MM.1S (cell line): ENCODE measurements around the gene SREBF1.

Experiments
- DNase-seq: peaks from one replicate; pipeline ENCODE4 v3.0.0-alpha.2; 2015
- H2AFZ ChIP-seq: fragments of 300-600 bp; sonication (generic); 2 replicates; pipeline ENCODE4 v1.6.0; 2016; ENCODE audit warnings: antibody characterized with exemption, low read length
- H3F3A ChIP-seq: fragments of 300-600 bp; sonication (generic); 2 replicates; pipeline ENCODE4 v1.6.1; 2016; ENCODE audit warnings: mild to moderate bottlenecking, antibody characterized with exemption, low read length, moderate library complexity, mixed read lengths; ENCODE audit not compliant: insufficient read depth
- H3K27ac ChIP-seq: fragments of 300-600 bp; sonication (generic); 2 replicates; pipeline ENCODE4 v1.5.1; 2016; ENCODE audit warnings: mild to moderate bottlenecking, low read length
- H3K27me3 ChIP-seq: fragments of 300-600 bp; sonication (generic); replicated peaks from 2 replicates; pipeline ENCODE4 v1.6.0; 2016; ENCODE audit warnings: low read length; ENCODE audit not compliant: insufficient read depth
- H3K36me3 ChIP-seq: fragments of 300-600 bp; sonication (generic); replicated peaks from 2 replicates; pipeline ENCODE4 v1.6.1; 2016; ENCODE audit warnings: mild to moderate bottlenecking, low read length, mixed read lengths; ENCODE audit not compliant: insufficient read depth
- H3K4me1 ChIP-seq: fragments of 300-600 bp; sonication (generic); 2 replicates; pipeline ENCODE4 v1.6.1; 2016; ENCODE audit warnings: low read length, mixed read lengths
- H3K4me2 ChIP-seq: fragments of 300-600 bp; sonication (generic); 2 replicates; pipeline ENCODE4 v1.6.0; 2016; ENCODE audit warnings: low read depth, low read length
- H3K4me3 ChIP-seq: fragments of 300-600 bp; sonication (generic); 2 replicates; pipeline ENCODE4 v1.5.1; 2016; ENCODE audit warnings: low read length, mixed read lengths
- H3K79me2 ChIP-seq: fragments of 300-600 bp; sonication (generic); 2 replicates; pipeline ENCODE4 v1.6.1; 2016; ENCODE audit warnings: mixed run types, low read length, mixed read lengths
- H3K9ac ChIP-seq: fragments of 300-600 bp; sonication (generic); 2 replicates; pipeline ENCODE4 v1.6.1; 2016; ENCODE audit warnings: low read length, mixed read lengths
- H3K9me2 ChIP-seq: fragments of 300-600 bp; sonication (generic); replicated peaks from 2 replicates; pipeline ENCODE4 v1.6.1; 2016; ENCODE audit warnings: mild to moderate bottlenecking, low read length, mixed read lengths; ENCODE audit not compliant: insufficient read depth
- H3K9me3 ChIP-seq: fragments of 300-600 bp; sonication (generic); replicated peaks from 2 replicates; pipeline ENCODE4 v1.6.1; 2016; ENCODE audit warnings: mild to moderate bottlenecking, low read length, mixed read lengths; ENCODE audit not compliant: insufficient read depth
- H4K20me1 ChIP-seq: fragments of 300-600 bp; sonication (generic); 2 replicates; pipeline ENCODE4 v1.6.1; 2016; ENCODE audit warnings: mild to moderate bottlenecking, low read length, moderate library complexity, mixed read lengths; ENCODE audit not compliant: insufficient read depth
- EZH2 ChIP-seq: fragments of 300-600 bp; sonication (generic); optimal IDR thresholded peaks from 2 replicates; pipeline ENCODE3; 2017; ENCODE audit warnings: low read depth, mild to moderate bottlenecking, antibody characterized with exemption, low read length, mixed read lengths
- EZH2phosphoT487 ChIP-seq: fragments of 300-600 bp; sonication (generic); IDR thresholded peaks from 2 replicates; pipeline ENCODE4 v1.6.1; 2018; ENCODE audit warnings: antibody characterized with exemption, low read length
- TF ChIP-seq, protein P1 (sequence below): fragments of 300-600 bp; sonication (generic); IDR thresholded peaks from 2 replicates; pipeline ENCODE4 v1.5.1; 2016; ENCODE audit warnings: antibody characterized with exemption, low read length, mixed read lengths

The SREBF1 gene

DNA sequence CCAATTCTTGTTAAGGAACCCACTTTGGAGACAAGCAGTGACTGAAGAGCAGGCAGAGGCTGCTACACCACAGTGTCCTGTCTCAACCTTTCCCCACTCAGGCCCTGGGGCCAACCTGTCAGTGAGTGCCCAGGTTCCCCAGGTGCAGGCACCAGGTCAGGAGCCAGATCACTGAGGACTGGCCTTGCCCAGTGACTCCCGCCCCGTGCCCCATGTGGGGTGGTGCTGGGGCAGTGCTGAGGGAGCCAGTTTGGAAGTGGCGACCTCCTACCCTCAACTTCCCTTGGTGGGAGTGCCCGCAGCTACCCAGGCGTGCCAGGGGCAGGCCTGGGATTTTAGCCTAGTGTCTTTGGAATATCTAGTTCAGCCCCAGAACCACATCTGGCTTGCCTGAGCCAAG is 29.3 kb downstream of the SREBF1 start:
- TF ChIP-seq, protein P1, sequence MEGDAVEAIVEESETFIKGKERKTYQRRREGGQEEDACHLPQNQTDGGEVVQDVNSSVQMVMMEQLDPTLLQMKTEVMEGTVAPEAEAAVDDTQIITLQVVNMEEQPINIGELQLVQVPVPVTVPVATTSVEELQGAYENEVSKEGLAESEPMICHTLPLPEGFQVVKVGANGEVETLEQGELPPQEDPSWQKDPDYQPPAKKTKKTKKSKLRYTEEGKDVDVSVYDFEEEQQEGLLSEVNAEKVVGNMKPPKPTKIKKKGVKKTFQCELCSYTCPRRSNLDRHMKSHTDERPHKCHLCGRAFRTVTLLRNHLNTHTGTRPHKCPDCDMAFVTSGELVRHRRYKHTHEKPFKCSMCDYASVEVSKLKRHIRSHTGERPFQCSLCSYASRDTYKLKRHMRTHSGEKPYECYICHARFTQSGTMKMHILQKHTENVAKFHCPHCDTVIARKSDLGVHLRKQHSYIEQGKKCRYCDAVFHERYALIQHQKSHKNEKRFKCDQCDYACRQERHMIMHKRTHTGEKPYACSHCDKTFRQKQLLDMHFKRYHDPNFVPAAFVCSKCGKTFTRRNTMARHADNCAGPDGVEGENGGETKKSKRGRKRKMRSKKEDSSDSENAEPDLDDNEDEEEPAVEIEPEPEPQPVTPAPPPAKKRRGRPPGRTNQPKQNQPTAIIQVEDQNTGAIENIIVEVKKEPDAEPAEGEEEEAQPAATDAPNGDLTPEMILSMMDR: no peak
- no peak for TF ChIP-seq EZH2
- TF ChIP-seq EZH2phosphoT487: no peak
- no peak overlapping the region for H3K4me3 ChIP-seq
- peaks cover 19% of the 10 kb centered on the region for H3F3A ChIP-seq
- no peaks in the 10 kb centered on the region for H3K27me3 ChIP-seq
- no peak overlapping the region for H3K9ac ChIP-seq
- no peak overlapping the region for H2AFZ ChIP-seq
- no peaks in the 10 kb centered on the region for H3K36me3 ChIP-seq
- no peak for DNase-seq
- H3K9me3 ChIP-seq: no peaks in the 10 kb centered on the region
- H3K9me2 ChIP-seq: no peaks in the 10 kb centered on the region
- no peak overlapping the region for H3K4me2 ChIP-seq
- no peaks in the 10 kb centered on the region for H4K20me1 ChIP-seq
- H3K4me1 ChIP-seq: peaks cover 16% of the 10 kb centered on the region
- no peak overlapping the region for H3K27ac ChIP-seq
- no peaks in the 10 kb centered on the region for H3K79me2 ChIP-seq

DNA sequence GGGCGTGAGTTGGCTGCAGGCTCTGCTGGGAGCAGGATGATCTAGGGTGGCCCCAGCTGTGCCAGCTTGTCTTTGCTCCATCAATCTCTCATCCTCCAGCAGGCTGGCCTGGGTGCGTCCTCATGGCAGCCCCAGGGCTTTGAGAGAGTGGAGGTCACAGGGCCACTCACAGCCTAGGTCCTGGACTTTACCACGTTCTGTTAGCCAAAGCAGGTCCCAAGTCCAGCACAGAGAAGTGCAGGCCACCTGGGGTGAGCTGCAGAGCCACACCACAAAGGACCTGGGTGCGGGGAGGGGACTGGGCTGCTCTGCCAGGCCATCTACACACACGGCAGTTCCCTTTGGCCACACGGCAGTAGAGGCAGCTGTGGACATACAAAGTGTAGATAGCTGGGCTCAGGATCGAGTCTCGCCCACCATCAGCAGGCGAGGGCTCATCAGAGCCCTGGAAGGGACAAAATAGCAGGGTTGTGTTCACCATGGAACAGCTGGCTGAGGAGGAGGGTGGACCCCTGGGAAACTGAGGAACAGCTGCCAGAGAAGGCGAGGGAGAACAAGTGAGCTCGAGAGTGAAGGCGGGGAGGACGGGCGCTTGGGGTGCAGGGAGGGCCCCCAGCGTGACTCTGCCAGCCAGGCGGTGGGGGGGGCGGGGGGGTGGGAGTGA is 30.0 kb downstream of the SREBF1 start:
- H3K9ac ChIP-seq: no peak overlapping the region
- no peaks in the 10 kb centered on the region for H3K9me3 ChIP-seq
- no peaks in the 10 kb centered on the region for H3K79me2 ChIP-seq
- H3K4me2 ChIP-seq: no peak overlapping the region
- TF ChIP-seq, protein P1: no peak
- TF ChIP-seq EZH2 (no peak), EZH2phosphoT487 (no peak)
- H3K36me3 ChIP-seq: no peaks in the 10 kb centered on the region
- H3F3A ChIP-seq: peaks cover 13% of the 10 kb centered on the region
- H3K27ac ChIP-seq: no peak overlapping the region
- no peak for DNase-seq
- H3K27me3 ChIP-seq: no peaks in the 10 kb centered on the region
- H3K4me1 ChIP-seq: peaks cover 16% of the 10 kb centered on the region
- no peaks in the 10 kb centered on the region for H3K9me2 ChIP-seq
- no peaks in the 10 kb centered on the region for H4K20me1 ChIP-seq
- no peak overlapping the region for H2AFZ ChIP-seq
- no peak overlapping the region for H3K4me3 ChIP-seq

DNA sequence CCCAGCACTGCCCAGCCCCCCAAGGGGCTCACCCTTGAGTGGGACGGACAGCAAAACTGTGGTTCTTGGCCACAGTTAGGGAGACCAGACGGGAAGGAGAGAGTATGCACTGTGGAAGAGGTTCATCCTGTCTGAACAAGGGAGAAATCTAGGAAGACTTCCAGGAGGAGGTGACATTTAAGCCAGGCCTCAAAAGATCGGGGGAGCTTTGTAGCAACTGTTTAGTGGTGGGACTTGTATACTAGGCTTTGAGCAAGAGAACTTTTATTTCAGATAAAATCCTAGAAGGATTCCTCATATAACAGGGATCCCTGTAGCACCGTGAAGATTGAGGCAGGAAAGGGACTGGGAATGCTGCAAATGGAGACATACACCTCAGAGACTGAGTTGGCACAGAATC is 30.8 kb downstream of the SREBF1 start:
- H3K36me3 ChIP-seq: no peaks in the 10 kb centered on the region
- TF ChIP-seq EZH2: no peak
- TF ChIP-seq EZH2phosphoT487: no peak
- TF ChIP-seq, protein P1: no peak
- no peaks in the 10 kb centered on the region for H3K9me2 ChIP-seq
- H3K27me3 ChIP-seq: no peaks in the 10 kb centered on the region
- no peak overlapping the region for H3K4me3 ChIP-seq
- DNase-seq: no peak
- H3F3A ChIP-seq: peaks cover 13% of the 10 kb centered on the region
- H3K4me1 ChIP-seq: peaks cover 16% of the 10 kb centered on the region
- H3K79me2 ChIP-seq: no peaks in the 10 kb centered on the region
- H2AFZ ChIP-seq: no peak overlapping the region
- H3K27ac ChIP-seq: no peak overlapping the region
- H3K9ac ChIP-seq: no peak overlapping the region
- no peaks in the 10 kb centered on the region for H4K20me1 ChIP-seq
- no peaks in the 10 kb centered on the region for H3K9me3 ChIP-seq
- no peak overlapping the region for H3K4me2 ChIP-seq
